ENCODE measurements around the gene PARP12. TPM values are rescaled to one million over a fixed set of nuclear protein-coding genes. Genes with fewer than 3 reads are reported as not detected.

Gene PARP12
- total RNA-seq, 1 donor from 2014 or later = 9.2 TPM

- TF ChIP-seq CTCF (IDR thresholded peaks at IDR 0.05; ENCODE audit: insufficient read depth, low read length, severe bottlenecking) = no peak
- peak; percentile 44 for DNase-seq (ENCODE audit: low read depth)
- FAIRE-seq = no peak
- Histone ChIP-seq H3K36me3 (ENCODE audit: control insufficient read depth, insufficient read depth, low read length) (no peaks in the 10 kb centered on the region), H3K4me3 (ENCODE audit: low read depth, low read length) (no peak overlapping the region), H3K27me3 (ENCODE audit: control insufficient read depth, insufficient read depth, low read length) (no peaks in the 10 kb centered on the region)
These were observed 67.5 kb downstream of the PARP12 start for GRCh38 chr7:139995017-139995915.

- Histone ChIP-seq H3K36me3 (ENCODE audit: control insufficient read depth, insufficient read depth, low read length) (no peaks in the 10 kb centered on the region), H3K27me3 (ENCODE audit: control insufficient read depth, insufficient read depth, low read length) (no peaks in the 10 kb centered on the region), H3K4me3 (ENCODE audit: low read depth, low read length) (no peak overlapping the region)
- no peak for FAIRE-seq
- no peak for DNase-seq (ENCODE audit: low read depth)
- no peak for TF ChIP-seq CTCF (IDR thresholded peaks at IDR 0.05; ENCODE audit: insufficient read depth, low read length, severe bottlenecking)
These were observed 68.4 kb downstream of the PARP12 start for GRCh38 chr7:139994356-139994755.

- FAIRE-seq = no peak
- TF ChIP-seq CTCF (IDR thresholded peaks at IDR 0.05; ENCODE audit: insufficient read depth, low read length, severe bottlenecking) = no peak
- no peaks in the 10 kb centered on the region for H3K36me3 ChIP-seq (ENCODE audit: control insufficient read depth, insufficient read depth, low read length)
- DNase-seq (ENCODE audit: low read depth) = no peak
- H3K27me3 ChIP-seq (ENCODE audit: control insufficient read depth, insufficient read depth, low read length) = no peaks in the 10 kb centered on the region
- no peak overlapping the region for H3K4me3 ChIP-seq (ENCODE audit: low read depth, low read length)
These were observed 69.2 kb downstream of the PARP12 start for GRCh38 chr7:139993592-139993991.

- DNase-seq (ENCODE audit: low read depth) (no peak), FAIRE-seq (no peak)
- Histone ChIP-seq H3K4me3 (ENCODE audit: low read depth, low read length) (no peak overlapping the region), H3K36me3 (ENCODE audit: control insufficient read depth, insufficient read depth, low read length) (no peaks in the 10 kb centered on the region), H3K27me3 (ENCODE audit: control insufficient read depth, insufficient read depth, low read length) (no peaks in the 10 kb centered on the region)
- no peak for TF ChIP-seq CTCF (IDR thresholded peaks at IDR 0.05; ENCODE audit: insufficient read depth, low read length, severe bottlenecking)
These were observed 69.6 kb downstream of the PARP12 start for GRCh38 chr7:139993169-139993568.

GRCh38 chr7:139992353-139993044 lies 70.3 kb downstream of the PARP12 start:
- no peaks in the 10 kb centered on the region for H3K36me3 ChIP-seq (ENCODE audit: control insufficient read depth, insufficient read depth, low read length)
- FAIRE-seq = no peak
- H3K4me3 ChIP-seq (ENCODE audit: low read depth, low read length) = no peak overlapping the region
- no peaks in the 10 kb centered on the region for H3K27me3 ChIP-seq (ENCODE audit: control insufficient read depth, insufficient read depth, low read length)
- TF ChIP-seq CTCF (IDR thresholded peaks at IDR 0.05; ENCODE audit: insufficient read depth, low read length, severe bottlenecking) = no peak
- no peak for DNase-seq (ENCODE audit: low read depth)

All from bronchial epithelial cell (primary cell).